GM10847 (cell line): ENCODE data around the gene ADTRP.

Experiments used
- POLR2A ChIP-seq: IDR thresholded peaks from 2 replicates; pipeline ENCODE4 v1.6.1; 2011; ENCODE audit not compliant: insufficient read length; ENCODE audit errors: extremely low read depth

ADTRP gene

DNA sequence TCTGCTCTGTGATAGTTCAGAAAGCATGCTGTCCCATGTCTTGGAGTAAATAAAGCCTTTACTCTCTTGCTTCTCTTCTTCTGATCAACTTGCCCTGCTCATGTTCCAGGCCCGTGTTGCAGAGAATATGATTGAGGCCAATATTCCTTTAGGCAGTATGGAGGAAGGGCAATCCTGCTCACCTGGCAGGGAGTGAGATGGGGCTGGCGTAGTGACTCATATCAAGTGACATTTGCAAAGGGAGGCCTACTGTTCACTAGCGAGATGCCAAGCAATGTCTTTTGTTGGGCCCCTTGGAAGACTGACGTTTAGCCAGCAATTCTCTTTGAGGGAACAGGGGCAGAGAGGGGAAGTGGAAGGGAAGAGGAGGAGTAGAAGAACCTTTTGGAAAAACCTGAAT, 19.7 kb downstream of the ADTRP start:
- no peak for TF ChIP-seq POLR2A

DNA sequence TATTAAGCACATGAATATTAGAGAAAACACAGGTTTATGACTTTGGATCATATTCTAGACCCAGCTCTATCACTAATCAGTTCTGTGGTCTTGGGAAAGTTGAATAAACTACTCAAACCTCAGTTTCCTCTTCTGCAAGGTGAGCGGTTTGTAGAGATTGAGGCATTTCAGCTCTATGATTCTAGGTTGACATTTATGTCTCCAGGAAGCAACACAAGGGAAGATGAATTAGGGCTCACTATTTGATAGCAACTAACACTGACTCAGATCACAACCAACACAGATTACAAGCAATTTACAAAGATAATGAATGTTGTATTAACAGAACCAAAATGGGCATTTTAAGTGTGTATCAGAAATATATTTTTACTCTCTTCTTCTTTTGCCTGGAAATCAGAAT, 21.9 kb downstream of the ADTRP start:
- no peak for TF ChIP-seq POLR2A

DNA sequence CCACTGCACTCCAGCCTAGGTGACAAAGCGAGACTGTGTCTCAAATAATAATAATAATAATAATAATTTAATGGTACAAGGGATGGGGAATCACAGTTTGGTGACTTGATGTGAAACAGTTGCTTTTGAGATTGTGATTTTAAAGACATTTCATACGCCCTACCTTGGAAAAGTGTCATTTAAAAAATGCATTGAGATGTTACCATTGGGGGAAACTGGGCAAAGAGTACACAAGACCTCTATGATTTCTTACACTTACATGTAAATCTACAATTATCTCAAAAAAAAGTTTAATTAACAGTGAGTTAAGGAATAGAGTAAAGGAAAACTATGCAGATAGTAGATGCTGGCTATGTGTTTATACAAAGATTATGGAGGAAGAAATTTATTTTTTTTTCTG, 22.3 kb downstream of the ADTRP start:
- no peak for TF ChIP-seq POLR2A

DNA sequence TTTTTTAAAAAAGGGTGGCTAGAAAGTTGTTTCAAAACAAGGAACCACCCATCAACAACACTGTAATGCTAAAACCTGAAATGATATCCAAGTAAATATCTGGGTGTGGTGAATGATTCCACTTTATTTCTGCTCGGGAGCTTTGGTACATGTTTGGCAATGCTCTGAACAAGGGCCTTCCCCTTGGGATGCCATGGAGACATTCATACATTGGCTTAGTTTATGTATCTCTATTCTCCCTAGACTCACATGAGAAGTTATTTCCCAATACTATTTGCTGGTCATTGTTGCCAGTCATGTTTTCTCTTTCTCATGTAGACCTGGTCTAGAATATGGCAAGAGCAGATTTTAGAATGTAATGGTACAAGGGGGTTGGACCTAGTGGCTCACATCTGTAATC, 22.9 kb downstream of the ADTRP start:
- no peak for TF ChIP-seq POLR2A

DNA sequence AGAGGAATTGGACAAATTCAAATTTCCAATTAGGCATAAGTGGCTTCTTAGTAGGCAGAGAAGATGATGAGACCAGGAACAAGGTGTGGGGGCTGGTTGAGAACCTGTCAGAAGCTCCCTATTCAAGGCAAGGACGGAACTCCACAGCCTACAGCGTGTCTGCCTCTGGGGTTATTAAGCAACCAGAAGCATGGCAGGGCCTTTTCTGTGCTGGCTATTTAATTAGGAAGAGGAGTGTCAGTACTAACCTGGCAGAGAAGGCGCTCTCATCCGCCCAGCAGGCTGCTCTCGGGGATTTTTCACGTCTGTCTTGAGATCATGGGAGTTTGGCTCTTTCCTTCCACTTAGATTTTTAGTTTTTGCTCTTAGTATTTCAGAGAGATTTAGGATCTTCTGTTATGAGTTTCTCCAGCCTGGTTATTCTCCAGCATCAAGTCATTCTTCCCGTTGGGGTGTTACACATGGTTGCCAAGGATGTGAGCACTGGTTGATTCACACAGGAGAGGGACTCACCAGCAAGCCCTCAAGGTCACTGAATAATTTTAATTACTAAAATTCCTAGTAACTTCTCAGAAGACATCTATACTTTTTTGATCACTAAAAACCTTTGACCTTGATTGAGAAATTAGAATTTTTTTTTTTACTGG, 23.9 kb downstream of the ADTRP start:
- TF ChIP-seq POLR2A, result no peak

DNA sequence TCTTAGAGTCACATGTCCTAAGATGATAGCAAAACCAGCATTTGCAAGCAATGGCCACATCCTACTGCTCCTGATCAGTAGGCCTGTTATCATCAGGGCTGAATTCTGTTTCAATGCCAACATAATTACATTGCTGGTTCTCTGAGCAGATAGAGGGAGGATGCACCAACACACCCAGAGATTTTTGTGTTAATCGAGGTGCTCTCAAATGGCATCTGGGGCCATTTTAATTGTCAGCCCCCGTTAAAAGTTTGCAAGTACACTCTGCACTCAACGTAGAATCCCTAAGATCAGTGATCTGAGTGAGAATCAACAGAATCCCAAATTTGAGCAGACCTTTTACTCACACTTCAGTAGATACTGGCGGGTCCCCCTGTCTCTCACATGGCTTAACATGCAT, 24.8 kb downstream of the ADTRP start:
- no peak for TF ChIP-seq POLR2A

DNA sequence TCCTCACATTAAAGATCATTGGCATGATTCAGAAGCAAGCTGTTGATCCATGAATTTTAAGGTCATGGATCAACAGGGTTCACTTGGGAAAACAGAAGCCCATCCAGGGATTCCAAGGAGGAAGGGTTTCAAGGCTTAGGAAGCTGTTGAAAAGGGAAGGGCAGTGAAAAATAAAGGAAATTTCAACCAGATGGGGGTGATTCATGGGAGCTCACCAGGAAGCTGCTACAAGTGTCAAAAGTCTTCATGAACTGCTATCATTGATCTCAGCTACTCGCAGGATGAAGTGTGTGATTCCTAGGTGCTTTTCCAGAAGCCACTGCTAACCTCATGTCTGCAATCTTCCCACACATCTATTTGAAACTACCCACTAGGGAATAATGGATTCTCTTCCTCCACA, 26.2 kb downstream of the ADTRP start:
- no peak for TF ChIP-seq POLR2A

DNA sequence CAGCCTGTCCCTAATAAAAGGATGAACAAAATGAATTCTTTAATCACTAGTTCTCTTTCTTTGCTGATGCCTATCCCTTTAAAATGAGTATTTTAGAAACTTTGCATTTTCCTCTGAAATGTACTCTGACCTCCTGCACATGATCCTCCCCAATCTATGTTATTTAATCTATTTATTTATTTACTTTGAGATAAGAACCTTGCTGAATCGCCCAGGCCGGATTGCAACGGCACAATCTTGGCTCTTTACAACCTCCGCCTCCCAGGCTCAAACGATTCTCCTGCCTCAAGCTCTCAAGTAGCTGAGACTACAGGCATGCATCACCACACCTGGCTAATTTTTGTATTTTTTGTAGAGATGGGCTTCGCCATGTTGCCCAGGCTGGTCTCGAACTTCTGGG, 27.9 kb downstream of the ADTRP start:
- no peak for TF ChIP-seq POLR2A

DNA sequence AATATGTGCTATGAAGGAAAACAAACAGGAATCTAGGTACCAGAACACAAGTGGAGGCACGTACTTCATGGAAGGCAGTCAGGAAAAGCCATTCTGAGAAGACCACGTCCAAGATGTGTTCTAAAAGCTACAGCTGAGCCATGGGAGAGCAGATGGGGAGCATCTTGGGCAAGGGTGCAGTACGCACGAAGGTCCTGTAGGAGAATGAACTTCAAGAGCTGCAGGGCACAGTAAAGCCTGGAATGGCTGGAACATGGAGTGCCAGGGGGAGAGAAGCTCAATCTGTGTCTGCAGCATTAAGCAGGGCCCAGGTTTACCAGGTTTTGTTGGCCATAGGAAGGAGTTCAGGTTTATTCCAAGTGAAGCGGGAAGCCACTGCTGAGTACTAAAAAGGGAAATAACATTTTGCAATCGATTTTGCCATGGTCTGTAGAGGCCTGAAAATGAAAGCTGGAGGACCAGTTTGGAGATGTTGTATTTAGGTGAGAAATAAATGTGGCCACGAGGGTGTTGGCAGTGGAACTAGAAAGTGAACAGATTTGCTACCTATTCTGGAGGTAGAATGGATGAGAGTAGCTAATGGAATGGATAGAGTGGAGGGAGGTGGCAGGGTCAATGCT, 29.9 kb downstream of the ADTRP start:
- TF ChIP-seq POLR2A, result no peak

DNA sequence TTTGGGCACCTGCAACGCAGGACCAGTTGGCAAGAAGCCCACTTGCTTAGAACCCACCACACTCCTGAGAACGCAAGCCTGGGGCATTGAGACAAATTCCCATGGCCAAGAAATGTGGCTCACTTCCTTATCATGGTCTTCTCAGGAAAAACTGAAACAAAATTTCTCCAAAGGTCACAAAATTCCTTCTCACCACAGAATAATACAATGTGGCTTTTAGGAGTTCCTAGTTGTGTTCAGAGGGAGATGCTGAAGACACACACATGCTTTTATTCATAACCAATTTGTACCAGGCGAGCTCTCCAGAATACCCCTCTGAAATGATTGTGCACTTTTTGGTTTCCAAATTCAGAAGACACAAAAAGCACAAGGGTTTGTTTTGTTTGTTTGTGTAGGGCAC, 31.6 kb downstream of the ADTRP start:
- TF ChIP-seq POLR2A, result no peak

DNA sequence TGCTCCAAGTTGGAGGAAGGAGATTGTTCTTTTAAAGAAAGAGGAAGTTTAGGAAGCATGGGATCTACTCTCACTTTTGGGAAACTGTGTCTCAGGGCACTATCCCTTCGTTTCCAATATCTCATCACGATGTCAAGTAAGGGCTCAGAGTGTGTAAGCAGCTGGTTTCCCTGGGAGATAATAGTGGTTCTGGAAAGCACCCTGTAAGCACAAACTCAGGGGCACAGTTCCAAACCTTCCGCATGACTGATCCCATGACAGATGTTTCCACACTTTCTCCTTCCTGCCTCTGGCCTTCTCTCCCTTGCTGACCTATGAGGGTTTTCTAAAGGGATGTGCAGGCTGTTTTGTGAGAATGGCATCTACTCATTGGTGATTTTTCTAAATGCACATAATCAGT, 33.9 kb downstream of the ADTRP start:
- no peak for TF ChIP-seq POLR2A

DNA sequence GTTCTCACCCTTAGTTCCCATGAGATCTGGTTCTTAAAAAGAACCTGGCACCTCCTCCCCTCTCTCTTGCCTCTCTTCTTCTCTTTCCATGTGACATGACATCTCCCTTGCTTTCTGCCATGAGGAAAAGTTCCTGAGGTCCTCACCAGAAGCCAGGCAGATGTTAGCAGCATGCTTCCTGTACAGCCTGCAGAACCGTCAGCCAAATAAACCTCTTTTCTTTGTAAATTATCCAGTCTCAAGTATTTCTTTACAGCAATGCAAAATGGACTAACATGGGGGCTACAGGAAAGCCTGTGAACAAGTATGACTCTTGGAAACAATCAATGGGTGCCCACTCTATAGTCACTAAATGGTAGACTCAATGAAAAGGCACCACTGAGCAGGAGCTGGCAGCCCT, 34.5 kb downstream of the ADTRP start:
- no peak for TF ChIP-seq POLR2A

DNA sequence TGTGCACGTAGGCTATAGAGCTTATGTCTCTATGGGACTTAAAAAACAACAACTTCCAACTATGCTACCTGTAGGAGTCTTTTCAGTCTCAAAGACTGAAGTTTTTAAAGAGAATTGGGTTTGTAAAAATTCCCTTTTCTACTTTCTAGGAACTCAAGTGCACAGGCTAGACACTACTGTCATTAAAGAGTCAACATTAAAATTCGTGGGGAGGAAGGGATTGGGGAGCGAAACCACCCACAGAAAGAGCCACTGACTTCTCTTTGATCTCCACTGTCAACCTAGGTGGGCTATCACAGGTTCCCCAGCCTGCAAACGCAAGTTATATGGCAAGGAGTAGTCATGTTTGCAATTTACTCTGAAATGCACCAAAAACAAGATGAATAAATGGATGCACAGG, 37.7 kb downstream of the ADTRP start:
- TF ChIP-seq POLR2A, result no peak

DNA sequence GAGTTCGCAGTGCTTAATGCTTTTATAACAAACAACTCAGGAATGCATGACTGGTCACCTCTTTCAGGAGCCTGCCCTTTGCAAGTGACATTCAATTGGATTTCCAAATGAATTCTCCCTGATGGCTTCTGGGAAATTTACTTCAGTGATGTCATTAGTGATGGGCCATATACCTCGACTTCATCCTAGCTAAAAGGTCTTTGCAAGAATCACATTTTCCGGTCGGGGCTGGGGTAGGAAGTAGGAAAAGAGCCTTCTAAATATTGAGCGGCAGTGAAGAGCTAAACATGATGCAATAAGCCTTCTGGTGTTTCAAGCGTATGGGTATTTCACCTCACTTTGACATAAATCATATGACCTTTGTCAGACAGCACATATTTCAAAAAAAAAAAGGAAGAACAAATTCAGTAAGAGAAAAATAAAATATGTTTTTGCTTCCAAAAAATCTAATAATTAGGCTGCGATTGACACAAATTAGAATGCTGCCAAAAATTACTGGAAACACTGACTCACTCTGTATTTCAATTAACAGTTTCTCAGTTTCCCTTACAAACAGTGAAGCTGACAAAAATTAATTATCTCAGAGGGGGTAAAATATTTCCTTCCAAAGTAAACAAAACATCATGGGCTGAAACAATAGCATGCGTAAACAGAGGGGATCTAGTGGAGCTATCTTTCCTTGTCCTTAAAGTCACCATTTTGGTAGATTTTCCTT, 39.8 kb downstream of the ADTRP start:
- TF ChIP-seq POLR2A, result no peak

DNA sequence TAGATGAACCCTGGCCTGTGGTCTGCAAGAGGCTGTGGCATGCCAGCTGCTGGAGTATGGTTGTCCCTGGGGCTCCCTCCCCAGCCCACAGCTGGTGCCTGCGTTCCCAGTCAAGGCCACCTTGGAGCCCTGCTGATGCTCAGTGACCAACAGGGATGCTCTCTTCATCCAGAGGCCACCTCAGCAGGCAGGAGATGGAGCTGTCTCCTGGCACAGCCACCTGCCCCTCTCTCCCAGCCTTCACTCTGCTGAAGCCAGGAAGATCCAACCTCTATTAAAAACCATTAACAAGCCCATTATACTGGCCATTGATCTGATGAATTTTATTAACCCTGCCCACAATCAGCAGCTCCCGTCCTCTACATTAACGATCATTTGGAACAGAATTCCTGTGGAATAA, 40.4 kb downstream of the ADTRP start:
- no peak for TF ChIP-seq POLR2A

DNA sequence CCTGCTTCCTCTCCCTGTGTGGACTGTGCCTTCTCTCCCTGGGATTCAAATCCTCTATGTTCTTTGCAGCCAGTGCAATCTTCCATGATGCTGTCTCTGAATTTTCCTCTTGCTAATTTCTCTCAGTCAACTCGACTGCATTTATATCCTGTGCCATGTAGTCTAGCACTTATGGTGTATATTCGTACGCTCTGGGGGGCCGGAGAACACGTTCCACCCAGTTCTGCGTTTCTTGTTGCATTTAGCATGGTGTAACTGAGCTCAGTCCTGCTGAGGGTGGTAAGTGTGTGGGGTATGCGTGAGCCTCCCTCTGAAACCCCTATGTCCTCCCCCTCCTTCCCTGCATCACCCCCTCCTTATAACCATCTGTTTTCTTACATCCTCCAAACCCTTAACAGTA, 42.0 kb downstream of the ADTRP start:
- TF ChIP-seq POLR2A, result no peak
